Hindlimb muscle (tissue), 1 donor: ENCODE measurements around the gene TNRC18. TPM values are rescaled to one million over a fixed set of nuclear protein-coding genes. Genes with fewer than 3 reads are reported as not detected.
A peak's percentile ranks its signal among the peaks of the same experiment; 100 is the strongest.
"Not testable (repeated sequence)": the region's sequence is repeated elsewhere in the genome, so short reads cannot be mapped to it uniquely, and the experiment has no call there.

Source experiments
- DNase-seq: peaks from one replicate; pipeline ENCODE4 v3.0.0-alpha.2; 2013
- polyA plus RNA-seq: library from polyadenylated mRNA; unstranded; fragments of 120-200 nt; gene quantifications from one replicate; pipeline ENCODE4 v1.2.1, GENCODE V29; 2013; ENCODE audit not compliant: insufficient read length

Gene TNRC18
- polyA plus RNA-seq, 1 donor, result 63.2 TPM

- DNase-seq, result no peak
Observed at GRCh38 chr7:5375925-5376324, 47.7 kb downstream of the TNRC18 start.

GRCh38 chr7:5374464-5374863, 49.2 kb downstream of the TNRC18 start:
- DNase-seq, result no peak

GRCh38 chr7:5373300-5373699, 50.3 kb downstream of the TNRC18 start:
- no peak for DNase-seq

GRCh38 chr7:5370454-5371353, 52.9 kb downstream of the TNRC18 start:
- no peak for DNase-seq

GRCh38 chr7:5367661-5368060, 56.0 kb downstream of the TNRC18 start:
- no peak for DNase-seq

- DNase-seq, result peak; percentile 82
Observed at GRCh38 chr7:5365976-5366625, 57.5 kb downstream of the TNRC18 start.

GRCh38 chr7:5363729-5364128, 59.9 kb downstream of the TNRC18 start:
- DNase-seq, result no peak

GRCh38 chr7:5362466-5362865, 61.2 kb downstream of the TNRC18 start:
- no peak for DNase-seq

- DNase-seq, result no peak
Observed at GRCh38 chr7:5361446-5362127, 62.0 kb downstream of the TNRC18 start.

- DNase-seq, result no peak
Observed at GRCh38 chr7:5360971-5361370, 62.7 kb downstream of the TNRC18 start.

- no peak for DNase-seq
Observed at GRCh38 chr7:5360451-5360850, 63.2 kb downstream of the TNRC18 start.

GRCh38 chr7:5360021-5360420, 63.6 kb downstream of the TNRC18 start:
- not testable (repeated sequence) for DNase-seq

GRCh38 chr7:5359344-5359743, 64.3 kb downstream of the TNRC18 start:
- DNase-seq, result no peak

- DNase-seq, result no peak
Observed at GRCh38 chr7:5357951-5358350, 65.7 kb downstream of the TNRC18 start.

- DNase-seq, result no peak
Observed at GRCh38 chr7:5356751-5357119, 66.9 kb downstream of the TNRC18 start.

- no peak for DNase-seq
Observed at GRCh38 chr7:5354460-5355232, 69.0 kb downstream of the TNRC18 start.

GRCh38 chr7:5352440-5353010, 71.1 kb downstream of the TNRC18 start:
- DNase-seq, result no peak

GRCh38 chr7:5351507-5352265, 71.9 kb downstream of the TNRC18 start:
- DNase-seq, result no peak

- DNase-seq, result no peak
Observed at GRCh38 chr7:5350600-5351385, 72.8 kb downstream of the TNRC18 start.

GRCh38 chr7:5350174-5350463, 73.5 kb downstream of the TNRC18 start:
- DNase-seq, result no peak
